Stimulated activated CD4-positive, alpha-beta T cell treated with anti-CD3 and anti-CD28 coated beads, Interleukin-1b, Interleukin-23, amount 100 ng/mL, for 24 hours (primary cell): ENCODE measurements around the gene DNM2.

Experiments
- DNase-seq, 4 experiments: peaks; one replicate each; pipeline ENCODE4 v3.0.0-alpha.2; 2020; ENCODE audit warnings: low read depth in 4 of 4, low spot score in 1 of 4

The DNM2 gene

DNA sequence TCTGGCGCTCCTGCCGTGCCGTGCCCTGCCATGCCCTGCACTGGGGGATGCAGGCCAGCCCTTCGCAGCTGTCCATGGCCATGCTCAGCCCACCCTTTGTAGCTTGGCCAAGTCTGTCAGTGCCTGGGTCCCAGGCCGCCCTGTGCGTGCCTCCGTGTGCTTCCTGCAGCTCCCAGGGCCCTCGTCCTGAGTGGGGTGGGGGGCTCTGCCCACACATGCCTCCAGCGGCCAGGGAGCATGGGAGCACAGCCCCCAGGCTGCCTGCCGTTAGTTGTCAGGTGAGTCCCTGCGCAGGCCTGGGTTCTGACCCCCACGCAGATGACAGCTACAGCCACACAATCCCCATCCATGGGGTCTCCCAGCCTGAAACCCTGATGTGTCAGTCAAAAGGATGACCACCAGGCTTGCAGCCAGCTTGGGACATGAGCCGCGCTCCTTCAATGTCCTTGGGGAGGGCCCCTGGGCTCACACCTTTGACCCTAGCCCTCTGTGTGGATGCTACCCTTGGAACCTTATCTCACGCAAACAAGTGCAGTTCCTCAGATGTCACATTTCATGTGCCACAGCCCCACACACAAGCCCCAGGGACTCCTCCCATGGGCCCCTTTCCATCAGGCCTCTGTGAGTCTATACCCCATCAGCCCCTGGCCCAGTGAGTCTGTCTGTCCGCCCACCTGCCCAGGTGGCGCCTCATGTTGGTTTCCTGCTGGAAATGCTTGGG is 93.7 kb downstream of the DNM2 start:
- no peak for DNase-seq

DNA sequence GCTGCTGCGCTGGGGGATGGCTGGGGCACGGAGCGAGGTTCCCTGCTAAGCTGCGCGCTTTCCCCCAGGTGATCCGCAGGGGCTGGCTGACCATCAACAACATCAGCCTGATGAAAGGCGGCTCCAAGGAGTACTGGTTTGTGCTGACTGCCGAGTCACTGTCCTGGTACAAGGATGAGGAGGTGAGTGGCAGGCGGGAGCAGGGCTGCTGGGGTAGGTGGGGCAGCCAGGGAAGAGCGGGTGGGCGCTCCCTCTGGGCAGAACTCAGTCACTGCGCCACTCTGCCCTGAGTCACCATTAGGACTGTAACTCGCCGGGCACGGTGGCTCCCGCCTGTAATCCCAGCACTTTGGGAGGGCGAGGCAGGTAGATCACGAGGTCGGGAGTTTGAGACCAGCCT is 94.3 kb downstream of the DNM2 start:
- DNase-seq = no peak

DNA sequence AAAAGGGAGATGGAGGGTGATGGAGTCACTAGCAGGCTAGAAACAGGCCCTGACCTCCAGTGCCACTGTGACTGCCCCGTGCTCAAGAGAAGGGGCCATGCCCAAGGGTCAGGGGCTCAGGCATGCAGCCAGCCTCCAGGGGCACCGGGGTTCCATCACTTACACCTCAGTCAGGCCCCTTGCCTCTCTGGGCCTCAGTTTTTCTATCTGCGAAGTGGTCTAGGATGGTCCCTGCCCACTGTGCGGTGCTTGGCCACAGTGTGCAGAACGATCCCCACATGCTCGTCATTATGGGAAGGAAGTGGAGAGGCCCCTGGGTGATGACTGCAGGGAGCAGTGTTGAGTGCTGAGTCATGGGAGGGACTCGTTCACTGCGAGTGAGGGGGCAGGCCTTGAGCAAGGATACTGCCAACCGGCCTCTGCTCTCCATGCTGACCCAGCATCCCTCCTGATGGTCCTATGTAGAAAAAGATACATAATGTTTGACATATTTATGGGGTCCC is 95.1 kb downstream of the DNM2 start:
- DNase-seq = no peak

DNA sequence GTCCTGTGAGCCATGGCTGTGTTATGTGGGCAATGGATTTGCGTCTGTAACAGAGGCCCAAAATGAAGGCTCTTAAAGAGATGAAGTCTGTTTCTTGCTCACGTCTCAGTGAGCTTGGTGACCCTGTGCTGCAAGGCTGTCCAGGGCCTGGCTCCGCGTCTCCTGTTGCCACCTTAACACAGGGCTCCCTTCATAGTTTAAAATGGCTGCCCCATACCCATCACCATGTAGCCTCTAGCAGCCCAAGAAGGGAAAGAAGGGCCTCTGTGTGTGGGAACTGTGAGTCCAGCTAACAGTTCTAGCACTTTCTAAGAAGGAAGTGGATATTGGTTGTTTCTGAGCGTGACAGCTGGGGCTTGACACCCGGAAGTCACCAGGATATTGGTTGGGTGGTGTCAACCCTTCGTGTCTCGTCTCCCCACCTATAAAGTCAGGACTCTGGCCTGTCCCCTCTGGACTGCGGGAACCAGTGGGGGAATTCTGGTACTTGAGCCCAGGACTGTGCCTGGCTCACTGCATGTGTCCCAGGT is 97.2 kb downstream of the DNM2 start:
- DNase-seq = no peak

DNA sequence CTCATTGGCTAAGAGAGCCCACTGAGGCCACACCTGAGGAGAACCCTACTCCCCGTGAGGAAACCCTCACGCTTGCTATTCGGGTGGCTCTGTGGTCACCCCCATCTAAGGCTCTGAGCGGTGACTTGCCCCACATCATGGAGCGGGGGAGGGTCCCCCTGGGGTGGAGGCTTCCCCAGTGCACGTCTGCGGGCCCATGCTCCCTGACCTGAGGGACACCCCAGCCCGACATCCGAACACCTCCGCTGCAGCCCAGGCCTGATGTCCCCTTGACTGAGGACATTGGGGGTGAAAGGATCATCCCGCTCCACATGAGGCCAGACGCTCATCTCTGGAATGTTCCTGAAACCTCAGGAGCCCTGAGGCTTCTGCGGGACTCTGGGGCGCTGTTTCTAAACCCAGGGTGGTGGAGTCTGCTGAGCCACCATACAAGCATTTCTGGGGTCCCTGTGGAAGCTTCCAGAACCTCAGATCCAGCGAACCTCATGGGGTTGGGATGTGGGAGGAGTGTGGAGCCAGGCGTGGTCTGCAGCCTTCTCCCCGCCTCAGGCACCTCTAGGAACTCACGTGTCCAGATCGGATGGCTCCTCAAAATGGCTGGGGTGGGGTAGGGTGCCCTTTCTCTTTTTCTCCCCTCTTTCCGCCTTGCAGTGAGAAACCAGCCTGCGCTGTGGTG is 98.2 kb downstream of the DNM2 start:
- no peak for DNase-seq

DNA sequence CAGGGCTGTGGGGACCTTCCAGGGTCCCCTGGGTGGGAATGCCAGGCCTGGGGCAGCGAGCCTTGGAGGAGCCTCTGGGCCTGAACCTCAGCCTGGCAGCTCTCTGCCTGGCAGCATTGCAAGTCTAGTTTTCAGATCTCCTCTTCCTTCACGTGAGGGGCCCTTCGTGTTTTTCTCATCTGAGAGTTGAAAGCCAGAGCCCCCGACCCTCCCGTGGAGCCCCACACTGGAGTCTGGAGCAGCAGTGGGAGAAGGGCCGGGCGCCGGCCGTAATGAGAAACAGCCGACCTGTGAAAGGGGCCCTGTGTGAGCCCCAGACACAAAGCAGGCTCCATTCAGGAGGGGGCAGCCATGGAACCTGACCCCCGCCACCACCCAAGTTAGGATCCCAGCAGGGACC is 98.8 kb downstream of the DNM2 start:
- DNase-seq = no peak

DNA sequence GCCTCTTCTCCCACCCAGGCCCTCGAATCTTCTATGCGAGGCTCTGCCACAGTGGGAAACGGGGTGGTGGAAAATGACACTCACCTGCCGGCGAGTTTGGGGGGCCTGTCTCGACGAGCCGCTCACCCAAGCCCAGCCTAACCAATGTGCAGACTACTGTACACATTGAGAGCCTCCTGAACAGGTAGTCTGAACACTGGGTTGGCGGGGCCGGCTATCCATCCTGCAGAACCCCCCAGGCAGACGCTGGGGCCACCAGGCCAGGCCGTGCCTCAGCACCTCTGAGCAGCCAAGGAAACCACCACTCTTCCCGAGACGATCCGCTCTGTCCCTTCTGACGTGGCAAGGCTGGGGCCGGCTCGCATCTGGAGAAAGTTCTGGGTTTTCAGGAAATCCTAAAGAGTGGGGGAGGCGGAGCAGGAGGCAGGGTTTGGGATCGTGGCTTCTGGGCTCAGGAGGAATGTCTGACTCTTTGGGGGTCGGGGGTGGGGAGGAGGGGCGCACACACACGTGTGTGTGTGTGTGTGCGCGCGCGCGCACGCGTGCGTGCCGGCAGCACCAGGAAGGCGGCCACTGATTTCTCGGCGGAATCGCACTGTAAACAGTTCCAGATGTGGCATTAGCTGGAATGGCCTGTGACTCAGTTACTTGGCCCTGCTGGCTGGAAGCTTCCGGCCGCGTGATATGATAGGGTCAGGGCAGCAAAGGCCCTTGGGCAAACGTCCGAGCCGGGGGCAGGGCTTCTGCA is 99.6 kb downstream of the DNM2 start:
- no peak for DNase-seq

DNA sequence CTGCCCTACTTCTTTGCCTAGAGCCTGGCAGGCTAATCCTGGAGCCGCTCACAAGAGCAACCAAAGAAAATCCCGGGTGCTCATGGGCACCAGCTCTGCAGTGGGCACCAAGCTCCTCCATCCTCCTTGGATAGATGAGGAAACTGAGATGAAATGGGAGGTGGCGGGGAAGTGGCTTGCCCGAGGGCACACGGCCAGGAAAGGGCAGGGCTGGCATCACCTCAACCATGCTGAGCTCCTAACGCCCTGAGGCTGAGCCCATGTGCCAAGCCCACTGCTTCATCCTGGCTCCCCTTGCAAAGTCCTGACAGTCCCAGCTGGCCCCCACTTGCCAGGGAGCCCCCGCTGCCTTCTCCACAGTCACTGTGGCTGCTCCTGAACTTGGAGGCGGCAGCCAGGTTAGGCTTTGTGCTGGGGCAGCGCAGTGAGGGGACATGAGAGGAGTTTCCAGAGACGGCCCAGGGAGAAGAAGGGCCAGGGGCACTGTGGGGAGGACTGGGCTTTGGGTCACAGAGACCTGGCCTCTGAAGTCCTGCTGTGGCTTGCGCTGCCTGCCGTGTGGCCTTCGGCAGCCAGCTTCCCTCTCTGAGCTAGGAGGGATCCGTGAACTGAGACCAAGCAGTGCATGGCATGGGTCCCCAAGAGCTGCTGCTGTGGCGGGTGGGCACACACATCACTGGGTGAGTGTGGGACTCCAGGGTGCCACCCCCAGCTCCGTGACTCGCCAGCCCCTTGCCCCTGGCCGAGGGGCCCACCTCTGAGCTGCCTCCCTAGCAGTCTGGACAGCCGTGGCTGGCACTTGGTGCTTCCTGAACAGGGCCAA is 100.6 kb downstream of the DNM2 start:
- DNase-seq = no peak

DNA sequence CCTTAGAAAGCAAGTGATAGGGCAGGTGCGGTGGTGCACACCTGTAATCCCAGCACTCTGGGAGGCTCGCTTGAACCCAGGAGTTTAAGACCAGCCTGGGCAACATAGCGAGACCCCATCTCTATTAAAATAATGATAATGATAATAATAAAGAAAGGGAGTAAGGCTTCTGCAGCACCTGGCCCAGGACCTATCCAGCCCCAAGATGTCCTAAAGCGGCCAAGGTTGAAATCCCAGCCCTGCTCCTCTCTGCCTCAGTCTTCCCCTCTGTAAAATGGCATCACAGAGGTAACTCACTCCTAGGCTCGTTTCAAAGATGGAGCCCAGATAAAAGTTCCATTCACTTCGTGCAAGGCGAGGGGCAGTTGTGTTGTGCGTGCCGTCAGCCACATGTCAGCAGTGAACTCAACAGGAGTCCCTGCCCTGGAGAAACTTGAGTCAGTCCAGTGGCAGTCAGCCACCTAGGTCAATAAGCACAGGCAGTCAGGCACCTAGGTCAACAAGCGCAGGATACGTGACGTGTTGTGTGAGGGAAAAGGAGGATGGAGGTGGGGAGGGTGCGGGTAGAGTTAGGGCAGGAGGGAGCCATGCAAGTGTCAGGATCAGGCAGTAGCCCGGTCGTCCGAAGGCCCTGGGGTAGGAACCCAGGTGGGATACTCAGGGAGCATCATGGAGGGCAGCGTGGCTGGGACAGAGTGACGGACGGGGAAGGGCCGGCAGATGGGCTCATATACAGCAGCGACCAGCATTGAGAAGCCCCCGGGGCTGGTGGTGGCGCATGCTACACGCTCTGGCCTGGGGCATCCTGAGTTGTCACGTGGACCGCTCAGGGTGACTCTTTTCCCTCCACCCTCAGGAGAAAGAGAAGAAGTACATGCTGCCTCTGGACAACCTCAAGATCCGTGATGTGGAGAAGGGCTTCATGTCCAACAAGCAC is 101.5 kb downstream of the DNM2 start:
- DNase-seq = no peak

DNA sequence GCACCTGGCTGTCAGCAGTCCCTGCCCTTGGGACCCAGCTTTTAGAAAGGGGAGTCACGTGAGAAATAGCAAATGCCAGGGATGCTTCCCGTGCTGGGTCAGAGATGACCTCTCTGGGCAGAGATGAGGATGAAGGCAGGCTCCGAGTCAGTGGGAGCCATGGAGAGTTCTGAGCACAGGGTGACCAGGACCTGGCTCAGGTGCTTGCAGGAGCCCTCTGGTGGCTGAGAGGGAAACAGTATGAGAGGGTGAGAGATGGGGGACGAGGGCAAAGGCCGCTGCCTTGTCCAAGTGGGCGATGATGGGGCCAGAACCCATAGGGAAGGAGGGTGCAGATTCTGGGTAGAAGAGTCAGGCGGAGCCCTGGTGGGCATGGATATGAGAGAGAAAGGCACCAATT is 102.3 kb downstream of the DNM2 start:
- DNase-seq = no peak

DNA sequence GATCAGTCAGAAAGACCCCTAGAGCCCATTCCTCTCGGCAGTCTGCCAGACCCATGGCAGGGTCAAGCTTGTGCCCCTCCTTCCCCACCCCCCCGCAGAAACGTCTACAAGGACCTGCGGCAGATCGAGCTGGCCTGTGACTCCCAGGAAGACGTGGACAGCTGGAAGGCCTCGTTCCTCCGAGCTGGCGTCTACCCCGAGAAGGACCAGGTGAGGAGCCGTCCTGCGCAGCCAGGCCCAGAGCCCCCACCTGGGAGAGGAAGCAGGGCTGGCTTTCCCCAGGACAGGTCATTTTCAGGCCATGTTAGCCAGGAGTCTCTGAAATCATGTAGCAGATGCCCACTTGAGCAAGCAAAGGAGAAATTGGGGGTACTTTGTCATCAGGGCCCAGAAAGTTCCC is 105.8 kb downstream of the DNM2 start:
- no peak for DNase-seq

DNA sequence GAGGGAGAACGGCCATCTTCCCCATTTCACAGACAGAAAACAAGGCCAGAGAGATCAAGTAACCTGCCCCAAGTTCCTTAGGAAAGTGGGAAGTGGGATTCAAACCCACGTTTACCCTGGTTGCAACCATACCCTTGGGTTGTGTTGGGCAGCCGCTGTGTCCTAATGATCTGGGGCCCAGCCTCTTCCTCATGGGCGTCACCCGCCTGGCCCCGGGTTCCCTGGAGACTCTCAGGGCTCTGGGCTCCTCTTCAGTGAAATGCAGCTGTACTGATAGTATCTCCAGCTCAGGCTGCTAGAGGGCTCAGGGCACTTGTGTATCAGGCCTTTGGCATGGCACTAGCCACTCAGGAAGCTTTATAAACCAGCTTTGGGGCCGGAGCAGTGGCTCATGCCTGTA is 108.4 kb downstream of the DNM2 start:
- no peak for DNase-seq

DNA sequence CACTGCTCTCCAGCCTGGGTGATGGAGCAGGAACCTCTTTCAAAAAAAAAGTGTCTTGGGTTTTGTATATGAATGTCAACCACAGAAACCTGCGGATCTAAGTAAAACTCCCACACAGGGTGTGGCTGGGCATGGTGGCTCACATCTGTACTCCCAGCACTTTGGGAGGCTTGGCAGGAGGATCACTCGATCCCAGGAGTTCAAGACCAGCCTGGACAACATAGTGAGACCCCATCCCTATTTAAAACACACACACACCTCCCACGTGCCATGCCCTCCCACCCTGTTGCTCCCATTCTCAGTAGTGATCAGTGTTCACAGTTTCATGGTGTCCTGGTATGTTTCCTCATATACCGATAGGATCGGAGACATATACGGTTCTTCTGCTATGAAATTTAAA is 109.0 kb downstream of the DNM2 start:
- DNase-seq = no peak

DNA sequence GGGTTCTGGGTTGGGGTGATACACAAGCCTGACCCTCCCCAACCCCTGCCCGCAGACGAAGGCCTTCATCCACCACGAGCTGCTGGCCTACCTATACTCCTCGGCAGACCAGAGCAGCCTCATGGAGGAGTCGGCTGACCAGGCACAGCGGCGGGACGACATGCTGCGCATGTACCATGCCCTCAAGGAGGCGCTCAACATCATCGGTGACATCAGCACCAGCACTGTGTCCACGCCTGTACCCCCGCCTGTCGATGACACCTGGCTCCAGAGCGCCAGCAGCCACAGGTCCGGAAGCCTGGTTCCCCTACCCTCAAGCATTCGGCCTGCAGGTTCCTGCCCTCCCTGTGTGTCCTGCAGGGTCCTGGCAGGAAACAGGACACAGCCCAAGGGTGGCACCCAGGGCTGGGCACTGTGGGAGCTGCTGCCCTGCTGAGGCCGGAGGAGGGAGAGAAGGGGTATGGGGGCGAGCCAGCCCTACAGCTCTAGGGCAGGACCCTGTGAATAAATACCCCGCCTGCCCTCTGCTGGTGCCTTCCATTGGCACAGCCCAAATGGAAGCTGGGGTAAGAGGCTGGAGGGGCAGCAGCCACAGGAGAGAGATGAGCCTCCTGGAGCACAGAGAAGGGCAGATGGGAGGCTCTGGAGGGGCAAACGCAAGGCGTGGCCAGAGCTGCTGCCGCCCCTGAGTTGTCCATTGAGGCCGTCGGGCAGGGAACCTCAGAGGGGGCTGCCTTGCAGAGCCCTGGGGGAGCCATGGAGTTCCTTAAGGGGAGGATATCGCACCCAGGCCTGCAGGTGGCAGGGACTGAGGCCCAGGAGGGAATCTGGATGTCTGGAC is 111.3 kb downstream of the DNM2 start:
- no peak for DNase-seq

DNA sequence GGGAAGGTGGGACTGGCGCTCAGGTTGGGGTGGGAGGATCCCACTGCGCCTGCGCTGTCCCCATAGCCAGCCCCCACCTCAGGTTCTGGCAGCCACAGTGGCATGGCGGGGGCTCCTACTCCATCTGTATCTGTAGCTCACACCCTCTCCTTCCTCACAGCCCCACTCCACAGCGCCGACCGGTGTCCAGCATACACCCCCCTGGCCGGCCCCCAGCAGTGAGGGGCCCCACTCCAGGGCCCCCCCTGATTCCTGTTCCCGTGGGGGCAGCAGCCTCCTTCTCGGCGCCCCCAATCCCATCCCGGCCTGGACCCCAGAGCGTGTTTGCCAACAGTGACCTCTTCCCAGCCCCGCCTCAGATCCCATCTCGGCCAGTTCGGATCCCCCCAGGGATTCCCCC is 112.1 kb downstream of the DNM2 start:
- DNase-seq = no peak

DNA sequence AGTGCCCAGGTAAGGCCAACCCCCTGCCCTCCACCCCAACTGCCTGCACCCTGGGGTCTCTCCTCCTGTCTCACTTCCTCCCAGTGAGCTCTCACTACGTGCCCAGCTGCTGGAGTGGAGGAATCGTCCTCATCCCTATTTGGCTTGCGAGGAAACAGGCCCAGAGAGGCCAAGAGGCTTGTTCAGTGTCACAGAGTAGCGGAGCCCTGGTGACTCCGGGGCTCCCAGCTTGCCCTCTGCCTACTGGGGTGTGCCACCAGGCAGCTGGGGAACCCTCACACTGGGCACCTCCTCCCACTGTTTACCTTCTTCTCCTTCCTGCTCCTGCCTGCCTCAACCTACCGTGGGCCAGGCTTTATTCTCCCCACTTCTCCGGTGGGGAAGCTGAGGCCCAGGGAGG is 112.5 kb downstream of the DNM2 start:
- no peak for DNase-seq

DNA sequence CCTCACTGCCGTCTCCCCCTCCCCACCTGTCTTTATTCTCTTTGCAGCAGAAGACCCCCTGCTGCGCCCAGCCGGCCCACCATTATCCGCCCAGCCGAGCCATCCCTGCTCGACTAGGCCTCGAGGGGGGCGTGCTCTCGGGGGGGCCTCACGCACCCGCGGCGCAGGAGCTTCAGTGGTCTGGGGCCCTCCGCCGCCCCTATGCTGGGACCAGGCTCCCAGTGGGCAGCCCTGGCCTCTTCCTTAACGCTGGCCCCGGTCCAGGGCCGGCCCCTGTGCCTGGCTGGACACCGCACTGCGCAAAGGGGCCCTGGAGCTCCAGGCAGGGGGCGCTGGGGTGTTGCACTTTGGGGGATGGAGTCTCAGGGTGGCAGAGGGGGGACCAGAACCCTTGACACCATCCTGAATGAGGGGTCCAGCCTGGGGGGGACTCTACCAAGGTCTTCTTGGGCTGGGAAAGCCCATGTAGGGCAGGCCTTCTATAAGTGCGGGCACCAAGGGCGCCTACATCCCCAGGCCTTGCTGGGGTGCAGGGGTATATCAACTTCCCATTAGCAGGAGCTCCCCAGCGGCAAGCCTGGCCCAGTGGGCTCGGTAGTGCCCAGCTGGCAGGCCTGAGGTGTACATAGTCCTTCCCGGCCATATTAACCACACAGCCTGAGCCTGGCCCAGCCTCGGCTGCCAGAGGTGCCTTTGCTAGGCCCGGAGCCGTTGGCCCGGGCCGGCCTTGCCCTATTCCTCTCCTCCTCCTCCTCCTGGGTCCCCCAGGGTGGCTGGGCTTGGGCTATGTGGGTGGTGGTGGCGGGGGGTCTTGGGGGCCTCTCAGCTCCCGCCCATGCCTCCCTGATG is 113.3 kb downstream of the DNM2 start:
- DNase-seq = no peak
